Activated CD8-positive, alpha-beta memory T cell treated with anti-CD3 and anti-CD28 coated beads, Interleukin-2, amount 50 U/mL, for 1 hour (primary cell): ENCODE measurements around the gene DNAJC22.
"Not testable (repeated sequence)": the region's sequence is repeated elsewhere in the genome, so short reads cannot be mapped to it uniquely, and the experiment has no call there.

Source experiments
- DNase-seq: peaks from one replicate; pipeline ENCODE4 v3.0.0-alpha.2; 2020; ENCODE audit errors: extremely low read depth

DNAJC22 gene

GRCh38 chr12:49375406-49375805, 28.7 kb downstream of the DNAJC22 start:
- no peak for DNase-seq

GRCh38 chr12:49377386-49377785, 30.7 kb downstream of the DNAJC22 start:
- no peak for DNase-seq

- DNase-seq: not testable (repeated sequence)
Observed at GRCh38 chr12:49380184-49380583, 33.5 kb downstream of the DNAJC22 start.

GRCh38 chr12:49388682-49389386, 42.1 kb downstream of the DNAJC22 start:
- peak; percentile 36 for DNase-seq

- no peak for DNase-seq
Observed at GRCh38 chr12:49389387-49389703, 42.7 kb downstream of the DNAJC22 start.

GRCh38 chr12:49397000-49397399, 50.3 kb downstream of the DNAJC22 start:
- DNase-seq: no peak

GRCh38 chr12:49400304-49400703, 53.6 kb downstream of the DNAJC22 start:
- DNase-seq: no peak
